Testis (tissue), 2 donors: ENCODE results near the gene KCNA1.

Experiments
- CTCF ChIP-seq, 3 experiments: fragments of 450-650 bp in 2 of 3; fragments of 200-600 bp in 1 of 3; sonication (generic) in 1 of 3; IDR thresholded peaks; one replicate each; pipeline ENCODE4 v1.5.1; 2016 to 2019; ENCODE audit warnings: antibody characterized with exemption in 3 of 3, mild to moderate bottlenecking in 2 of 3, moderate library complexity in 1 of 3
- POLR2A ChIP-seq: fragments of 450-650 bp; IDR thresholded peaks from one replicate; pipeline ENCODE4 v1.6.1; 2017; ENCODE audit warnings: antibody characterized with exemption, mild to moderate bottlenecking, moderate library complexity

GRCh38 chr12:4894019-4894418, 15.7 kb upstream of the KCNA1 start:
- no peak for TF ChIP-seq CTCF (IDR thresholded peaks at IDR 0.05)
- no peak for TF ChIP-seq POLR2A
